ENCODE measurements around the gene CD274.

GRCh38 chr9:5442400-5443011 lies 7.8 kb upstream of the CD274 start:
- TF ChIP-seq, protein P1, sequence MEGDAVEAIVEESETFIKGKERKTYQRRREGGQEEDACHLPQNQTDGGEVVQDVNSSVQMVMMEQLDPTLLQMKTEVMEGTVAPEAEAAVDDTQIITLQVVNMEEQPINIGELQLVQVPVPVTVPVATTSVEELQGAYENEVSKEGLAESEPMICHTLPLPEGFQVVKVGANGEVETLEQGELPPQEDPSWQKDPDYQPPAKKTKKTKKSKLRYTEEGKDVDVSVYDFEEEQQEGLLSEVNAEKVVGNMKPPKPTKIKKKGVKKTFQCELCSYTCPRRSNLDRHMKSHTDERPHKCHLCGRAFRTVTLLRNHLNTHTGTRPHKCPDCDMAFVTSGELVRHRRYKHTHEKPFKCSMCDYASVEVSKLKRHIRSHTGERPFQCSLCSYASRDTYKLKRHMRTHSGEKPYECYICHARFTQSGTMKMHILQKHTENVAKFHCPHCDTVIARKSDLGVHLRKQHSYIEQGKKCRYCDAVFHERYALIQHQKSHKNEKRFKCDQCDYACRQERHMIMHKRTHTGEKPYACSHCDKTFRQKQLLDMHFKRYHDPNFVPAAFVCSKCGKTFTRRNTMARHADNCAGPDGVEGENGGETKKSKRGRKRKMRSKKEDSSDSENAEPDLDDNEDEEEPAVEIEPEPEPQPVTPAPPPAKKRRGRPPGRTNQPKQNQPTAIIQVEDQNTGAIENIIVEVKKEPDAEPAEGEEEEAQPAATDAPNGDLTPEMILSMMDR (IDR thresholded peaks at IDR 0.05) = peak; percentile 42 to 52 (median 48)
- TF ChIP-seq POLR2A (IDR thresholded peaks at IDR 0.05) = no peak
- no peak for TF ChIP-seq EP300 (IDR thresholded peaks at IDR 0.05; ENCODE audit: low read depth)
- TF ChIP-seq POLR2AphosphoS5 (IDR thresholded peaks at IDR 0.05) = no peak

Measured in transverse colon (tissue), 4 donors.